Progenitor cell of endocrine pancreas (in vitro differentiated cells): ENCODE results near the gene FHDC1. TPM values are rescaled to one million over a fixed set of nuclear protein-coding genes. Genes with fewer than 3 reads are reported as not detected.
"Not testable (repeated sequence)": the region's sequence is repeated elsewhere in the genome, so short reads cannot be mapped to it uniquely, and the experiment has no call there.

Experiments
- DNase-seq: peaks from one replicate; pipeline ENCODE4 v3.0.0; 2021; ENCODE audit warnings: low spot score; ENCODE audit not compliant: unreplicated experiment
- H3K27ac Mint-ChIP-seq: 2 replicates; pipeline ENCODE4 v1.8.0; 2021; ENCODE audit warnings: mild to moderate bottlenecking, moderate library complexity, mixed read lengths
- H3K27me3 Mint-ChIP-seq: 2 replicates; pipeline ENCODE4 v1.8.0; 2021; ENCODE audit warnings: mixed read lengths
- H3K36me3 Mint-ChIP-seq: 2 replicates; pipeline ENCODE4 v1.8.0; 2022; ENCODE audit warnings: mixed read lengths; ENCODE audit not compliant: insufficient read depth
- H3K4me1 Mint-ChIP-seq: 2 replicates; pipeline ENCODE4 v1.8.0; 2021; ENCODE audit warnings: low read depth, mixed read lengths
- H3K4me3 Mint-ChIP-seq: 2 replicates; pipeline ENCODE4 v1.8.0; 2021; ENCODE audit warnings: low read depth, mild to moderate bottlenecking, moderate library complexity, mixed read lengths
- H3K9me3 Mint-ChIP-seq: 2 replicates; pipeline ENCODE4 v1.8.0; 2021; ENCODE audit warnings: low read depth, mixed read lengths
- CTCF ChIP-seq: fragments of 200-600 bp; sonication (generic); IDR thresholded peaks from one replicate; pipeline ENCODE4 v1.5.0; 2021; ENCODE audit warnings: antibody characterized with exemption, mild to moderate bottlenecking; ENCODE audit not compliant: unreplicated experiment
- long read RNA-seq: library from polyadenylated mRNA; unstranded; transcript quantifications from one replicate; pipeline ENCODE4 v2.0.0, GENCODE V29; 2020
- total RNA-seq: library from RNA; stranded (reverse); gene quantifications from 2 replicates; pipeline ENCODE4 v1.2.1, GENCODE V29; 2021

FHDC1 gene
- total RNA-seq, result 11.3 and 11.6 TPM in 2 replicates
- long read RNA-seq, partial matches to known transcripts, result 0 of 8 reads
- long read RNA-seq, other reads (novel, unspliced or antisense), result 8 of 8 reads

- Mint-ChIP-seq H3K9me3 (no peaks in the 10 kb centered on the region), H3K4me3 (peak within 1 kb of the TSS; percentile 84), H3K27ac (peak within 1 kb of the TSS; percentile 98), H3K36me3 (peaks cover 1% of the 10 kb centered on the region), H3K4me1 (peaks cover 23% of the 10 kb centered on the region), H3K27me3 (peaks cover 36% of the 10 kb centered on the region)
- peak; percentile 85 for DNase-seq
- TF ChIP-seq CTCF, result peak; percentile 9
Observed at GRCh38 chr4:152935631-152936445, at the start of gene FHDC1. TSS of gene FHDC1 (plus strand) at chr4:152936323. CDS start at chr4:152943058, 6,735 bp downstream.

GRCh38 chr4:152887981-152888380, 48.1 kb upstream of the FHDC1 start:
- Mint-ChIP-seq H3K4me1 (peaks cover 5% of the 10 kb centered on the region), H3K4me3 (no peak overlapping the region), H3K27me3 (no peaks in the 10 kb centered on the region), H3K27ac (no peak overlapping the region), H3K9me3 (no peaks in the 10 kb centered on the region), H3K36me3 (peaks cover 22% of the 10 kb centered on the region)
- no peak for TF ChIP-seq CTCF
- DNase-seq, result no peak

- Mint-ChIP-seq H3K4me1 (peaks cover 9% of the 10 kb centered on the region), H3K9me3 (no peaks in the 10 kb centered on the region), H3K4me3 (no peak overlapping the region), H3K36me3 (peaks cover 27% of the 10 kb centered on the region), H3K27me3 (no peaks in the 10 kb centered on the region), H3K27ac (peak overlapping the region; percentile 89)
- no peak for DNase-seq
- no peak for TF ChIP-seq CTCF
Observed at GRCh38 chr4:152892974-152893373, 43.1 kb upstream of the FHDC1 start.

GRCh38 chr4:152894673-152895072, 41.5 kb upstream of the FHDC1 start:
- no peak for DNase-seq
- no peaks in the 10 kb centered on the region for H3K27me3 Mint-ChIP-seq
- H3K4me3 Mint-ChIP-seq, result no peak overlapping the region
- no peaks in the 10 kb centered on the region for H3K9me3 Mint-ChIP-seq
- H3K36me3 Mint-ChIP-seq, result peaks cover 30% of the 10 kb centered on the region
- H3K4me1 Mint-ChIP-seq, result peaks cover 9% of the 10 kb centered on the region
- H3K27ac Mint-ChIP-seq, result no peak overlapping the region
- no peak for TF ChIP-seq CTCF

- no peak overlapping the region for H3K27ac Mint-ChIP-seq
Observed at GRCh38 chr4:152896811-152897210, 39.3 kb upstream of the FHDC1 start.

GRCh38 chr4:152898133-152898532, 38.0 kb upstream of the FHDC1 start:
- not testable (repeated sequence) for H3K4me3 Mint-ChIP-seq, H3K9me3 Mint-ChIP-seq, H3K27ac Mint-ChIP-seq, H3K27me3 Mint-ChIP-seq, H3K4me1 Mint-ChIP-seq, DNase-seq
- H3K36me3 Mint-ChIP-seq, result peaks cover 13% of the 10 kb centered on the region

More at GRCh38 chr4:152896811-152897210, 39.3 kb upstream of the FHDC1 start:
- peaks cover 10% of the 10 kb centered on the region for H3K4me1 Mint-ChIP-seq
- DNase-seq, result no peak
- H3K36me3 Mint-ChIP-seq, result peaks cover 22% of the 10 kb centered on the region
- no peak overlapping the region for H3K4me3 Mint-ChIP-seq
- H3K9me3 Mint-ChIP-seq, result no peaks in the 10 kb centered on the region
- TF ChIP-seq CTCF, result no peak
- H3K27me3 Mint-ChIP-seq, result no peaks in the 10 kb centered on the region
